ENCODE data around the gene KLHL15.

- TF ChIP-seq, protein P1, sequence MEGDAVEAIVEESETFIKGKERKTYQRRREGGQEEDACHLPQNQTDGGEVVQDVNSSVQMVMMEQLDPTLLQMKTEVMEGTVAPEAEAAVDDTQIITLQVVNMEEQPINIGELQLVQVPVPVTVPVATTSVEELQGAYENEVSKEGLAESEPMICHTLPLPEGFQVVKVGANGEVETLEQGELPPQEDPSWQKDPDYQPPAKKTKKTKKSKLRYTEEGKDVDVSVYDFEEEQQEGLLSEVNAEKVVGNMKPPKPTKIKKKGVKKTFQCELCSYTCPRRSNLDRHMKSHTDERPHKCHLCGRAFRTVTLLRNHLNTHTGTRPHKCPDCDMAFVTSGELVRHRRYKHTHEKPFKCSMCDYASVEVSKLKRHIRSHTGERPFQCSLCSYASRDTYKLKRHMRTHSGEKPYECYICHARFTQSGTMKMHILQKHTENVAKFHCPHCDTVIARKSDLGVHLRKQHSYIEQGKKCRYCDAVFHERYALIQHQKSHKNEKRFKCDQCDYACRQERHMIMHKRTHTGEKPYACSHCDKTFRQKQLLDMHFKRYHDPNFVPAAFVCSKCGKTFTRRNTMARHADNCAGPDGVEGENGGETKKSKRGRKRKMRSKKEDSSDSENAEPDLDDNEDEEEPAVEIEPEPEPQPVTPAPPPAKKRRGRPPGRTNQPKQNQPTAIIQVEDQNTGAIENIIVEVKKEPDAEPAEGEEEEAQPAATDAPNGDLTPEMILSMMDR (conservative IDR thresholded peaks at IDR 0.05; ENCODE audit: low read length): no peak
- TF ChIP-seq EZH2phosphoT487 (IDR thresholded peaks at IDR 0.05; ENCODE audit: borderline replicate concordance): no peak
These were observed 91.9 kb downstream of the KLHL15 start for GRCh38 chrX:23935106-23935505.

All from Loucy (cell line).